ENCODE results near the gene NSD1.

NSD1 gene

DNA sequence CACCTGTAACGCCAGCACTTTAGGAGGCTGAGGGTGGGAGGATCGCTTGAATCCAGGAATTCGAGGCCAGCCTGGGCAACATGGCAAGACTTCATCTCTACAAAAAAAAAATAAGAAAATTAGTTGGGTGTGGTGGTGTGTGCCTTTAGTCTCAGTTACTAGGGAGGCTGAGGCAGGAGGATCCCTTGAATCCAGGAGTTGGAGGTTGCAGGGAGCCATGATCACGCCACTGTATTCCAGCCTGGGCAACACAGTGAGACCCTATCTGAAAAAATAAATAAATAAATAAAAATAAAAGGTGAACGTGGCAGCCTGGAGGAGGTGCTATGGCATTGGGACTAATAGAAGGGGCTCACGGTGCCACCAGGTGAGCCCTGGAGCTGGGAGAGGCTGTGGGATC lies 39.8 kb upstream of the NSD1 start:
- TF ChIP-seq RAD21 (IDR thresholded peaks at IDR 0.05; ENCODE audit: low read depth) = no peak
- TF ChIP-seq, protein P1, sequence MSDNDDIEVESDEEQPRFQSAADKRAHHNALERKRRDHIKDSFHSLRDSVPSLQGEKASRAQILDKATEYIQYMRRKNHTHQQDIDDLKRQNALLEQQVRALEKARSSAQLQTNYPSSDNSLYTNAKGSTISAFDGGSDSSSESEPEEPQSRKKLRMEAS (IDR thresholded peaks at IDR 0.05) = no peak
- TF ChIP-seq, protein P2, sequence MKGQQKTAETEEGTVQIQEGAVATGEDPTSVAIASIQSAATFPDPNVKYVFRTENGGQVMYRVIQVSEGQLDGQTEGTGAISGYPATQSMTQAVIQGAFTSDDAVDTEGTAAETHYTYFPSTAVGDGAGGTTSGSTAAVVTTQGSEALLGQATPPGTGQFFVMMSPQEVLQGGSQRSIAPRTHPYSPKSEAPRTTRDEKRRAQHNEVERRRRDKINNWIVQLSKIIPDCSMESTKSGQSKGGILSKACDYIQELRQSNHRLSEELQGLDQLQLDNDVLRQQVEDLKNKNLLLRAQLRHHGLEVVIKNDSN (IDR thresholded peaks at IDR 0.05) = no peak

DNA sequence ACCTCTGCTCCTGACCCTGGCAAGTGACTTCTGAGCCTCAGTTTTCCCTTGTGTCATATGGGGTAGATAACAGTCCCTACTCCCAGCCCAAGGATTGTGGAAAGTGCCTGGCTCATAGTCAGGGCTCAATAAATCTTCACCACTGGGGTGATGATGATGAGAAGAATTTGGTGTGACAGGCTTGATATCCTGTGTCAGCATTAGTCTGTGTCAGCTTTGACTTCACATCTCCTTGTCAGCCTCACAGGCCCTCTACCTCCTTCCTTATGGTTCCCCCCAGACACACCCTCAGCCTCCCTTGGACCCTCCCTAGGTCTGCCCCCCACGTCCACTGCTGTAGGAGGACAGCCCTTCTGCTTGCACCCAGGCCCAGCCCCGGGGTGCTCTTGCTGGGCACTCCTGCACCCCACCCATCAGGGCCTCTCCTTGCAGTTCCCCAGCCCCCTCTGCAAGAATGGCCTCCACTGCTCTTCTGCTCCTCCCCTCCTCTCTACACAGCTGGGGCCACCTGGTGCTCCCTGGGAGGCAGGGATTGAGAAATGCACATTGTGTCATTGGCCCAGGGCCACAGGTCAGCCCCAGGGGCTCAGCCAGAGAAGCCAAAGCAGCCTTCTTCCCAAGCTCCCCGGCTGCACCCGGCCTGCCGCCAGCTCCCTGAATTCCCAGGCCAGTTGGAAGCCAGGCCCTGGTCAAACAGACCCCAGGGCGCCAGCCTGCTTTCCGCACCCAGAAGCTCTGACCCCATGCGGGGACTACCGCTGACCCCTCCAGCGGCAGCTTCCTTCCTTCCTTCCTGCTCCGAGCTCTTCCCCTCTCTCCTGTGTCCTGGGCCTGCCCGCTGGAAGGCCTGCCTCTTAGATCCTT lies 39.1 kb upstream of the NSD1 start:
- TF ChIP-seq, protein P1 (IDR thresholded peaks at IDR 0.05) = 0 out of 2 replicates have a peak, but pooled peaks have one; percentile 13
- TF ChIP-seq CEBPB (IDR thresholded peaks at IDR 0.05) = peak; percentile 94
- no peak for TF ChIP-seq YY1 (IDR thresholded peaks at IDR 0.05; ENCODE audit: low read depth)
- TF ChIP-seq NFIC (IDR thresholded peaks at IDR 0.05) = peak; percentile 78
- TF ChIP-seq CREB1 (IDR thresholded peaks at IDR 0.05; ENCODE audit: low read depth) = no peak
- peak; percentile 78 for TF ChIP-seq TCF12 (IDR thresholded peaks at IDR 0.05; ENCODE audit: low read depth)
- no peak for TF ChIP-seq EGR1 (IDR thresholded peaks at IDR 0.05)

DNA sequence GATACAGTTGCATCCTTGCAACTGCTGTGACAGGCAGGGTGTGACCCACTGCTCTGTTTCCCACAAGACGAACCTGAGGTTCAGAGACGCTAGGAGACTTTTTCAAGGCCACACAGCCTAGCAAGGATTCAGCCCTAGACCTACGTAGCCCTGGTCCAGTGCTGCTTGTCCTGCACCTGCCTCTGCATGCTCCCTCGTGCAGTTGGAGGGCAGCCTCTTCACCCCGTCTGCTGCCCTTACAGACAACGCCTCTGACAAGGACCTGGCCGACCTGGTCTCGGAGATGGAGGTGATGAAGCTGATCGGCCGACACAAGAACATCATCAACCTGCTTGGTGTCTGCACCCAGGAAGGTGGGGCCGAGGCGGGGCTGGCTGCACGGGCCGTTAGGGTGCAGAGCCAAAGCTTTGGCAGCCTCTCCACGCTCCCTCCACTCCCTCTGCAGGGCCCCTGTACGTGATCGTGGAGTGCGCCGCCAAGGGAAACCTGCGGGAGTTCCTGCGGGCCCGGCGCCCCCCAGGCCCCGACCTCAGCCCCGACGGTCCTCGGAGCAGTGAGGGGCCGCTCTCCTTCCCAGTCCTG lies 38.4 kb upstream of the NSD1 start:
- TF ChIP-seq, protein P1 (IDR thresholded peaks at IDR 0.05) = no peak
- TF ChIP-seq ZBTB7A (IDR thresholded peaks at IDR 0.05; ENCODE audit: low read depth) (no peak), TCF12 (IDR thresholded peaks at IDR 0.05; ENCODE audit: low read depth) (no peak), YY1 (IDR thresholded peaks at IDR 0.05; ENCODE audit: low read depth) (no peak), TAF1 (IDR thresholded peaks at IDR 0.05; ENCODE audit: low read depth) (no peak), NFIC (IDR thresholded peaks at IDR 0.05) (no peak), EP300 (IDR thresholded peaks at IDR 0.05; ENCODE audit: borderline replicate concordance) (no peak), TEAD4 (IDR thresholded peaks at IDR 0.05) (no peak), RAD21 (IDR thresholded peaks at IDR 0.05; ENCODE audit: low read depth) (no peak), CREB1 (IDR thresholded peaks at IDR 0.05; ENCODE audit: low read depth) (no peak), FOXM1 (IDR thresholded peaks at IDR 0.05; ENCODE audit: borderline replicate concordance, low read depth) (no peak), CEBPB (IDR thresholded peaks at IDR 0.05) (no peak), EGR1 (IDR thresholded peaks at IDR 0.05) (no peak)
- TF ChIP-seq, protein P2 (IDR thresholded peaks at IDR 0.05) = no peak
- TF ChIP-seq, protein P3, sequence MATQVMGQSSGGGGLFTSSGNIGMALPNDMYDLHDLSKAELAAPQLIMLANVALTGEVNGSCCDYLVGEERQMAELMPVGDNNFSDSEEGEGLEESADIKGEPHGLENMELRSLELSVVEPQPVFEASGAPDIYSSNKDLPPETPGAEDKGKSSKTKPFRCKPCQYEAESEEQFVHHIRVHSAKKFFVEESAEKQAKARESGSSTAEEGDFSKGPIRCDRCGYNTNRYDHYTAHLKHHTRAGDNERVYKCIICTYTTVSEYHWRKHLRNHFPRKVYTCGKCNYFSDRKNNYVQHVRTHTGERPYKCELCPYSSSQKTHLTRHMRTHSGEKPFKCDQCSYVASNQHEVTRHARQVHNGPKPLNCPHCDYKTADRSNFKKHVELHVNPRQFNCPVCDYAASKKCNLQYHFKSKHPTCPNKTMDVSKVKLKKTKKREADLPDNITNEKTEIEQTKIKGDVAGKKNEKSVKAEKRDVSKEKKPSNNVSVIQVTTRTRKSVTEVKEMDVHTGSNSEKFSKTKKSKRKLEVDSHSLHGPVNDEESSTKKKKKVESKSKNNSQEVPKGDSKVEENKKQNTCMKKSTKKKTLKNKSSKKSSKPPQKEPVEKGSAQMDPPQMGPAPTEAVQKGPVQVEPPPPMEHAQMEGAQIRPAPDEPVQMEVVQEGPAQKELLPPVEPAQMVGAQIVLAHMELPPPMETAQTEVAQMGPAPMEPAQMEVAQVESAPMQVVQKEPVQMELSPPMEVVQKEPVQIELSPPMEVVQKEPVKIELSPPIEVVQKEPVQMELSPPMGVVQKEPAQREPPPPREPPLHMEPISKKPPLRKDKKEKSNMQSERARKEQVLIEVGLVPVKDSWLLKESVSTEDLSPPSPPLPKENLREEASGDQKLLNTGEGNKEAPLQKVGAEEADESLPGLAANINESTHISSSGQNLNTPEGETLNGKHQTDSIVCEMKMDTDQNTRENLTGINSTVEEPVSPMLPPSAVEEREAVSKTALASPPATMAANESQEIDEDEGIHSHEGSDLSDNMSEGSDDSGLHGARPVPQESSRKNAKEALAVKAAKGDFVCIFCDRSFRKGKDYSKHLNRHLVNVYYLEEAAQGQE (IDR thresholded peaks at IDR 0.05; ENCODE audit: low read depth) = no peak

DNA sequence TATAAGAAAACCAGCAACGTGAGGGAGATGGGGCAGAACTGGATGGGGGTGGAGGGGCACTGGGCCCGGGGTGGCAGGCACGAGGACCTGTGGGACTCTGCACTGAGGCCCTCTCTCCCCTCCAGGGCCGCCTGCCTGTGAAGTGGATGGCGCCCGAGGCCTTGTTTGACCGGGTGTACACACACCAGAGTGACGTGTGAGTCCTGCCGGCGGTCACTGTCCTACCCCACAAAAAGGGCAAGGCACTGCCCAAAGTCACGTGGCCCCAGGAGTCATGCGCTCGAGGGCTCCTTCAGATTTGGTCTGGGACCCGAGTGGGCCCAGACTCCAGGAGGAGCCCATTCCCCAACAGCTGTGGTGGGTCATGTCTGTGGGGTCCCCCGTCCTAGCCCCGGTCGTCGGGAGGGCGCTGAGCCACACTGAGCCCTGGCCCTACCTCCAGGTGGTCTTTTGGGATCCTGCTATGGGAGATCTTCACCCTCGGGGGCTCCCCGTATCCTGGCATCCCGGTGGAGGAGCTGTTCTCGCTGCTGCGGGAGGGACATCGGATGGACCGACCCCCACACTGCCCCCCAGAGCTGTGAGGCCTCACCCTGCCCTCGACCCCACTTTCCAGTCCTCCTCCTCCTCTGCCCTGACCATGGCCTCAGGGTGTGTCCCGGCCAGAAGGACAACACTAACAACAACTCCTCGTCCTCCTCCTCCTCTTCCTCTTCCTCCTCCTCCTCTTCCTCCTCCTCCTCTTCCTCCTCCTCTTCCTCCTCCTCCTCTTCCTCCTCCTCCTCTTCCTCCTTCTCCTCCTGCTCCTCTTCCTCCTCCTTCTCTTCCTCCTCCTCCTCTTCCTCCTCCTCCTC lies 37.2 kb upstream of the NSD1 start:
- TF ChIP-seq NFIC (IDR thresholded peaks at IDR 0.05) = no peak
- TF ChIP-seq RAD21 (IDR thresholded peaks at IDR 0.05; ENCODE audit: low read depth) = no peak
- TF ChIP-seq FOXM1 (IDR thresholded peaks at IDR 0.05; ENCODE audit: borderline replicate concordance, low read depth) = no peak
- no peak for TF ChIP-seq YY1 (IDR thresholded peaks at IDR 0.05; ENCODE audit: low read depth)
- TF ChIP-seq, protein P2 (IDR thresholded peaks at IDR 0.05) = no peak
- TF ChIP-seq CEBPB (IDR thresholded peaks at IDR 0.05) = no peak

DNA sequence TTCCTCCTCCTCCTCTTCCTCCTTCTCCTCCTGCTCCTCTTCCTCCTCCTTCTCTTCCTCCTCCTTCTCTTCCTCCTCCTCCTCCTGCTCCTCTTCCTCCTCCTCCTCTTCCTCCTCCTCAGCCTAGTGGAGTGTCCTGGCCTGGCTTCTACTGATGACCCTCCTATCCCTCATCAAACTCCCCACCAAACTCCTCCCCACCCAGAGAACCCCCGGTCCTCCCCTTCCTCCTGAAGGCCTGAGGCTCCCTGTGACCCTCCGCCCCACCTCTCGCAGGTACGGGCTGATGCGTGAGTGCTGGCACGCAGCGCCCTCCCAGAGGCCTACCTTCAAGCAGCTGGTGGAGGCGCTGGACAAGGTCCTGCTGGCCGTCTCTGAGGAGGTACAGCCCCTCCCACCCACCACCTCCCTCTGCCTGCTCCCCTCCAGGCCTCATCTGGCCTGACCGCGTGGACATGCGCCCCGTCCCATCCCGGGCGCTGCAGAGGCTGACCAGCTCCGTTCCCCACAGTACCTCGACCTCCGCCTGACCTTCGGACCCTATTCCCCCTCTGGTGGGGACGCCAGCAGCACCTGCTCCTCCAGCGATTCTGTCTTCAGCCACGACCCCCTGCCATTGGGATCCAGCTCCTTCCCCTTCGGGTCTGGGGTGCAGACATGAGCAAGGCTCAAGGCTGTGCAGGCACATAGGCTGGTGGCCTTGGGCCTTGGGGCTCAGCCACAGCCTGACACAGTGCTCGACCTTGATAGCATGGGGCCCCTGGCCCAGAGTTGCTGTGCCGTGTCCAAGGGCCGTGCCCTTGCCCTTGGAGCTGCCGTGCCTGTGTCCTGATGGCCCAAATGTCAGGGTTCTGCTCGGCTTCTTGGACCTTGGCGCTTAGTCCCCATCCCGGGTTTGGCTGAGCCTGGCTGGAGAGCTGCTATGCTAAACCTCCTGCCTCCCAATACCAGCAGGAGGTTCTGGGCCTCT lies 36.3 kb upstream of the NSD1 start:
- TF ChIP-seq TAF1 (IDR thresholded peaks at IDR 0.05; ENCODE audit: low read depth) (no peak), CREB1 (IDR thresholded peaks at IDR 0.05; ENCODE audit: low read depth) (no peak), EP300 (IDR thresholded peaks at IDR 0.05; ENCODE audit: borderline replicate concordance) (no peak), NFIC (IDR thresholded peaks at IDR 0.05) (no peak), TCF12 (IDR thresholded peaks at IDR 0.05; ENCODE audit: low read depth) (no peak), TEAD4 (IDR thresholded peaks at IDR 0.05) (no peak)
- TF ChIP-seq, protein P2 (IDR thresholded peaks at IDR 0.05) = no peak
- TF ChIP-seq, protein P3 (IDR thresholded peaks at IDR 0.05; ENCODE audit: low read depth) = no peak
